ENCODE data around the gene IDNK.

DNA sequence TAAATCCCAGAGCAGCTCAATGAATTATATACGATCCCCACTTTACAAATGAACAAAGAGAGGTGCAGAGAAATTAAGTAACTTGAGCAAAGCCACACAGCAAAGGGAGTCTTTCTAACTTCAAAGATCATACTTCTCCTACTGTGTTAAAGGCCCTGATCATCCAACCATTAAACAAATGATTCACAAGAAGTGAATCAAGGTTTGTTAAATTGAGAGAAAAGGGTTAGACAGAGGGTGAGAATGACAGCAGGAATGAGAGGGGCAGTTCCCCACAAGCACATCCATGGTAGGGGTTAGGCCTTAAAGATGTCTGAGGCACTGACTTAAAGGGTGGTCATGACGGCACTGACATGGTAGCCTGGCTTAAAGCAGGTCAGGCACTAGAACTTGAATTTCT is 10.7 kb downstream of the IDNK start:
- TF ChIP-seq CTCF (conservative IDR thresholded peaks at IDR 0.05) (no peak), ZFX (IDR thresholded peaks at IDR 0.05) (no peak)
